Measurements from ENCODE around the gene RAD23A. TPM values are rescaled to one million over a fixed set of nuclear protein-coding genes. Genes with fewer than 3 reads are reported as not detected.
"Not testable (repeated sequence)": the region's sequence is repeated elsewhere in the genome, so short reads cannot be mapped to it uniquely, and the experiment has no call there.

RAD23A gene
- total RNA-seq, 3 donors from 2014 or later, result 65.9 to 84.3 (median 66.5) TPM

- TF ChIP-seq POLR2AphosphoS5 (IDR thresholded peaks at IDR 0.05) (no peak), POLR2A (IDR thresholded peaks at IDR 0.05) (no peak), CTCF (IDR thresholded peaks at IDR 0.05) (no peak)
- intact Hi-C loops (cut with DNase I; ENCODE audit: low total_unique reads), result no loop called here
- Histone ChIP-seq H3K27ac (no peak overlapping the region), H3K27me3 (no peaks in the 10 kb centered on the region), H3K36me3 (no peaks in the 10 kb centered on the region), H3K9me3 (no peaks in the 10 kb centered on the region), H3K4me3 (no peak overlapping the region), H3K4me1 (no peaks in the 10 kb centered on the region)
- no peak for DNase-seq (ENCODE audit: low spot score in 2 of 2)
Measured at GRCh38 chr19:12970070-12970820, 24.6 kb downstream of the RAD23A start.

- DNase-seq (ENCODE audit: low spot score in 2 of 2), result no peak
- intact Hi-C loops (cut with DNase I; ENCODE audit: low total_unique reads), result no loop called here
- Histone ChIP-seq H3K27me3 (no peaks in the 10 kb centered on the region), H3K4me3 (no peak overlapping the region), H3K36me3 (no peaks in the 10 kb centered on the region), H3K4me1 (no peaks in the 10 kb centered on the region), H3K9me3 (no peaks in the 10 kb centered on the region), H3K27ac (no peak overlapping the region)
- TF ChIP-seq CTCF (IDR thresholded peaks at IDR 0.05) (no peak), POLR2A (IDR thresholded peaks at IDR 0.05) (no peak), POLR2AphosphoS5 (IDR thresholded peaks at IDR 0.05) (no peak)
Measured at GRCh38 chr19:12973236-12973635, 27.6 kb downstream of the RAD23A start.

GRCh38 chr19:12974301-12975220 lies 28.9 kb downstream of the RAD23A start:
- Histone ChIP-seq H3K4me1 (no peaks in the 10 kb centered on the region), H3K27me3 (no peaks in the 10 kb centered on the region), H3K9me3 (no peaks in the 10 kb centered on the region), H3K4me3 (no peak overlapping the region), H3K27ac (peak overlapping the region in 1 of 2 donors; percentile 9), H3K36me3 (no peaks in the 10 kb centered on the region)
- intact Hi-C loops (cut with DNase I; ENCODE audit: low total_unique reads), result no loop called here
- DNase-seq (ENCODE audit: low spot score in 2 of 2), result no peak
- TF ChIP-seq POLR2AphosphoS5 (IDR thresholded peaks at IDR 0.05) (no peak), POLR2A (IDR thresholded peaks at IDR 0.05) (no peak), CTCF (IDR thresholded peaks at IDR 0.05) (no peak)

- peak overlapping the region in 1 of 2 donors; percentile 9 for H3K27ac ChIP-seq
- DNase-seq (ENCODE audit: low spot score in 2 of 2), result no peak
- no peak overlapping the region for H3K4me3 ChIP-seq
- TF ChIP-seq POLR2A (IDR thresholded peaks at IDR 0.05), result no peak
- no peak for TF ChIP-seq POLR2AphosphoS5 (IDR thresholded peaks at IDR 0.05)
- TF ChIP-seq CTCF (IDR thresholded peaks at IDR 0.05), result no peak
- no peaks in the 10 kb centered on the region for H3K36me3 ChIP-seq
- H3K27me3 ChIP-seq, result no peaks in the 10 kb centered on the region
- no peaks in the 10 kb centered on the region for H3K4me1 ChIP-seq
- intact Hi-C loops (cut with DNase I; ENCODE audit: low total_unique reads), result no loop called here
- H3K9me3 ChIP-seq, result no peaks in the 10 kb centered on the region
Measured at GRCh38 chr19:12975221-12975741, 29.6 kb downstream of the RAD23A start.

- not testable (repeated sequence) for H3K27me3 ChIP-seq; H3K4me3 ChIP-seq; DNase-seq (ENCODE audit: low spot score in 2 of 2); H3K4me1 ChIP-seq; H3K27ac ChIP-seq; H3K36me3 ChIP-seq; H3K9me3 ChIP-seq
- intact Hi-C loops (cut with DNase I; ENCODE audit: low total_unique reads), result loop anchor here (1.0 kb wide), 1 partner anchor 38 kb away; no protein-coding TSS in a partner anchor
Measured at GRCh38 chr19:12976109-12976508, 30.4 kb downstream of the RAD23A start.

Measured in breast epithelium (tissue), 4 donors.